Measurements from ENCODE around the gene STRA6. TPM values are rescaled to one million over a fixed set of nuclear protein-coding genes. Genes with fewer than 3 reads are reported as not detected.

STRA6 gene
- total RNA-seq, 1 experiment from 2014 or later, result 0.84 TPM

GRCh38 chr15:74243431-74243830 is 40.8 kb upstream of the STRA6 start:
- TF ChIP-seq CTCF (conservative IDR thresholded peaks at IDR 0.05; ENCODE audit: low read depth, low read length), result no peak
- TF ChIP-seq EZH2 (IDR thresholded peaks at IDR 0.05; ENCODE audit: borderline replicate concordance, low read depth, low read length, poor library complexity, severe bottlenecking), result no peak
- peaks cover 53% of the 10 kb centered on the region for H3K4me1 ChIP-seq (ENCODE audit: insufficient read depth, low read length, poor library complexity, severe bottlenecking)
- no peaks in the 10 kb centered on the region for H3K9me3 ChIP-seq (ENCODE audit: low read depth, low read length, poor library complexity, severe bottlenecking)
- intact Hi-C loops (cut with micrococcal nuclease; ENCODE audit: unreplicated experiment), result no loop called here
- no peaks in the 10 kb centered on the region for H3K27me3 ChIP-seq (replicated peaks; ENCODE audit: insufficient read depth, low read depth, low read length, poor library complexity)
- CTCF ChIA-PET, result no interaction called here
- POLR2A ChIA-PET (ENCODE audit: low non-redundant PET), result no interaction called here
- H3K4me3 ChIP-seq (ENCODE audit: low read depth, low read length, poor library complexity, severe bottlenecking), result no peak overlapping the region
- no peak for DNase-seq (ENCODE audit: low spot score)
- no peak overlapping the region for H3K27ac ChIP-seq (ENCODE audit: low read depth, low read length, poor library complexity, severe bottlenecking)
- H3K36me3 ChIP-seq (ENCODE audit: insufficient read depth, low read length, poor library complexity, severe bottlenecking), result no peaks in the 10 kb centered on the region
- no TSS peak for BruUV-seq (replicated peaks)

GRCh38 chr15:74242441-74243185 is 40.0 kb upstream of the STRA6 start:
- DNase-seq (ENCODE audit: low spot score), result no peak
- Histone ChIP-seq H3K9me3 (ENCODE audit: low read depth, low read length, poor library complexity, severe bottlenecking) (no peaks in the 10 kb centered on the region), H3K27me3 (replicated peaks; ENCODE audit: insufficient read depth, low read depth, low read length, poor library complexity) (no peaks in the 10 kb centered on the region), H3K27ac (ENCODE audit: low read depth, low read length, poor library complexity, severe bottlenecking) (no peak overlapping the region), H3K4me1 (ENCODE audit: insufficient read depth, low read length, poor library complexity, severe bottlenecking) (peaks cover 57% of the 10 kb centered on the region), H3K4me3 (ENCODE audit: low read depth, low read length, poor library complexity, severe bottlenecking) (no peak overlapping the region), H3K36me3 (ENCODE audit: insufficient read depth, low read length, poor library complexity, severe bottlenecking) (no peaks in the 10 kb centered on the region)
- ChIA-PET POLR2A (ENCODE audit: low non-redundant PET) (no interaction called here), CTCF (no interaction called here)
- intact Hi-C loops (cut with micrococcal nuclease; ENCODE audit: unreplicated experiment), result no loop called here
- no TSS peak for BruUV-seq (replicated peaks)
- TF ChIP-seq CTCF (conservative IDR thresholded peaks at IDR 0.05; ENCODE audit: low read depth, low read length), result no peak
- TF ChIP-seq EZH2 (IDR thresholded peaks at IDR 0.05; ENCODE audit: borderline replicate concordance, low read depth, low read length, poor library complexity, severe bottlenecking), result no peak

DNA sequence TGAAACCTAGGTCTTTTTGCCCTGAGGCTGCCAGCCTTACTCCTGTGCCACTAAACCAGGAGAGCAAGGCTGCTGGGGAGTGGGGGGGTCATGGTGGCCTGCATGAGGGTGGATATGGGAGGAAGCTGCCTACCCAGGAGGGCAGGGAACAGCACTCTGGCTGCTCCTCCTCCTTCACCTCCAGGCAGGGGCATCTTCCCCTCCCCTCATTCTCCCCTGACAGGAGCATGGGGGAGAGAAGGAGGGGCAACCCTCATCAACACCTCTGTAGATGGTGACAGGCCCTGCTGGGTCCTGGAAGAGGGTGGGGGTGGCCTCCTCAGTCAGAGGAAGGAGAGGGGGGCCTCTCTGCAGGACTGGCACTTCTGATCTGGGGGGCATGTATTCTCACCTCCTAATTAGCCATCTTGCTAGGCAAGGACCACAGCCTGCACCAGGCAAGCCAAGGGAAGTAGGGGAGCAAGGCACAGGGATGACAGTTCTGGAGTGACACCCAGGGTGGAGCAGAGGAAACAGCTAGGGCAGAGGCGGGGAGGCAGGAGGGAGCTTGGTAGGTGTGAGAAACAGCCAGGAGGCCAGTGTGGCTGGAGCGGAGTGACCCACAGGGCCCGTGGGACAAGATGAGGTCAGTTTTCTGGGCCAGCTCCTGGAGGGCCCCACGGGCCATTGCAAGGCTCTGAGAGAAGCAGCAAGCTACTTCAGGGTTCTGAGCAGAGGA is 38.5 kb upstream of the STRA6 start:
- ChIA-PET POLR2A (ENCODE audit: low non-redundant PET) (interaction anchor here (0.6 kb wide), 1 partner anchor 8 kb away, joined by 4 read pairs; no protein-coding TSS in a partner anchor), CTCF (no interaction called here)
- no peak for DNase-seq (ENCODE audit: low spot score)
- Histone ChIP-seq H3K4me3 (ENCODE audit: low read depth, low read length, poor library complexity, severe bottlenecking) (no peak overlapping the region), H3K9me3 (ENCODE audit: low read depth, low read length, poor library complexity, severe bottlenecking) (no peaks in the 10 kb centered on the region), H3K27me3 (replicated peaks; ENCODE audit: insufficient read depth, low read depth, low read length, poor library complexity) (no peaks in the 10 kb centered on the region), H3K4me1 (ENCODE audit: insufficient read depth, low read length, poor library complexity, severe bottlenecking) (peaks cover 55% of the 10 kb centered on the region), H3K27ac (ENCODE audit: low read depth, low read length, poor library complexity, severe bottlenecking) (peak overlapping the region; percentile 56), H3K36me3 (ENCODE audit: insufficient read depth, low read length, poor library complexity, severe bottlenecking) (no peaks in the 10 kb centered on the region)
- TF ChIP-seq EZH2 (IDR thresholded peaks at IDR 0.05; ENCODE audit: borderline replicate concordance, low read depth, low read length, poor library complexity, severe bottlenecking) (no peak), CTCF (conservative IDR thresholded peaks at IDR 0.05; ENCODE audit: low read depth, low read length) (no peak)
- intact Hi-C loops (cut with micrococcal nuclease; ENCODE audit: unreplicated experiment), result no loop called here
- BruUV-seq (replicated peaks), result no TSS peak
